Measurements from ENCODE around the gene PER3. TPM values are rescaled to one million over a fixed set of nuclear protein-coding genes. Genes with fewer than 3 reads are reported as not detected.

PER3 gene
- 15.2 and 32.2 TPM in 2 replicates for total RNA-seq (2011; cell fraction: chromatin; rRNA removed; ENCODE audit: low replicate concordance)
- total RNA-seq (2011; cell fraction: nucleolus; rRNA removed): 6.7 and 10.0 TPM in 2 replicates
- total RNA-seq (2011; cell fraction: nucleoplasm; rRNA removed): 16.4 and 18.2 TPM in 2 replicates
- 11.9 and 12.9 TPM in 2 replicates for total RNA-seq (2014; rRNA removed)
- 18.4 and 19.7 TPM in 2 replicates for total RNA-seq (2014; rRNA removed; fragmentation: Illumina TruSeq; extraction: Trizol)
- 14.1 and 14.2 TPM in 2 replicates for total RNA-seq (2015; rRNA removed; fragmentation: Illumina TruSeq; extraction: Trizol)
- 15.7 and 16.8 TPM in 2 replicates for total RNA-seq (2021)
- 18.9 and 22.5 TPM in 2 replicates for polyA plus RNA-seq (2011; rRNA removed)
- 13.3 and 14.8 TPM in 2 replicates for polyA plus RNA-seq (2011; cell fraction: cytosol; rRNA removed)
- 8.9 and 10.3 TPM in 2 replicates for polyA plus RNA-seq (2011; cell fraction: nucleus; rRNA removed)
- 8.3 and 8.9 TPM in 2 replicates for polyA plus RNA-seq (2012)
- polyA plus RNA-seq (2014; fragmentation: Illumina TruSeq; extraction: Trizol): 16.3 and 18.7 TPM in 2 replicates
- 10 to 100 TPM; 12.0 to 14.6 TPM for polyA plus RNA-seq (2014; fragmentation: Nextera tagmentation; extraction: Ambion mirVana)
- 14.0 and 16.5 TPM in 2 replicates for polyA plus RNA-seq (2014; rRNA removed)
- 28.5 and 35.0 TPM in 2 replicates for polyA minus RNA-seq (2011; rRNA and poly(A)+ RNA removed)
- 12.8 and 15.0 TPM in 2 replicates for polyA minus RNA-seq (2011; cell fraction: cytosol; rRNA and poly(A)+ RNA removed)
- 5.7 and 9.9 TPM in 2 replicates for polyA minus RNA-seq (2011; cell fraction: nucleus; rRNA and poly(A)+ RNA removed)
- Bru-seq, nascent RNA: percentile 61 among the genes with signal in this experiment
- percentile 65 among the genes with signal in this experiment for BruChase-seq, experiment 1, labeled RNA remaining after a 2-hour chase
- percentile 68 among the genes with signal in this experiment for BruChase-seq, experiment 2, labeled RNA remaining after a 6-hour chase
- long read RNA-seq, experiment 1, partial matches to known transcripts: 11 of 32 reads
- long read RNA-seq, experiment 1, other reads (novel, unspliced or antisense): 20 of 32 reads
- long read RNA-seq, experiment 2, partial matches to known transcripts: 0 of 13 reads
- long read RNA-seq, experiment 2, other reads (novel, unspliced or antisense): 13 of 13 reads
- long read RNA-seq, experiment 3, partial matches to known transcripts: 1 of 5 reads
- long read RNA-seq, experiment 3, other reads (novel, unspliced or antisense): 4 of 5 reads

- Histone ChIP-seq H3K4me2 (ENCODE audit: insufficient read depth, low read length) (peak within 1 kb of the TSS; percentile 70), H3K4me3 (peak within 1 kb of the TSS; percentile 49), H3K9me1 (ENCODE audit: control insufficient read depth, insufficient read depth, low read length) (no peaks in the 10 kb centered on the region), H3K27me3 (ENCODE audit: control insufficient read depth in 2 of 2, insufficient read depth in 2 of 2, low read length in 2 of 2) (no peaks in the 10 kb centered on the region), H2AFZ (ENCODE audit: low read depth, low read length) (peak within 1 kb of the TSS; percentile 91), H3K79me2 (ENCODE audit: control insufficient read depth, insufficient read depth, low read length) (no peaks in the 10 kb centered on the region), H4K20me1 (replicated peaks; ENCODE audit: control insufficient read depth, insufficient read depth, low read length) (no peaks in the 10 kb centered on the region), H3K27ac (ENCODE audit: extremely low read depth, low read depth, low read length) (peak within 1 kb of the TSS; percentile 63; the same call in 1 of the 3 replicates), H3K36me3 (ENCODE audit: control insufficient read depth, insufficient read depth, low read length) (peaks cover 42% of the 10 kb centered on the region; the same call in 2 of the 3 replicates), H3K4me1 (replicated peaks in 1 of 2; ENCODE audit: control insufficient read depth in 2 of 2, insufficient read depth in 2 of 2, low read length in 2 of 2) (peaks cover 7 to 17% of the 10 kb centered on the region in 2 experiments; a peak in 4 of 5 replicates), H3K9me3 (replicated peaks; ENCODE audit: control insufficient read depth, insufficient read depth, low read depth, low read length) (peaks cover 7% of the 10 kb centered on the region), H3K9ac (ENCODE audit: insufficient read depth in 1 of 2, low read depth in 2 of 2, low read length in 2 of 2) (peak within 1 kb of the TSS; percentile 58 to 82; a peak in 3 of 4 replicates)
- in situ Hi-C loops (cut with MboI): no loop called here
- DNase-seq (ENCODE audit: extremely low read depth in 1 of 4, low spot score in 3 of 4): peak; percentile 97 to 99 (median 98)
- CTCF ChIA-PET (ENCODE audit: low intra/inter-chr PET ratio): no interaction called here
- no TSS peak for BruUV-seq (replicated peaks)
- POLR2A ChIA-PET: interaction anchor here (0.6 kb wide), 1 partner anchor 10 kb away, joined by 3 read pairs; no protein-coding TSS in a partner anchor
- intact Hi-C loops (cut with micrococcal nuclease): no loop called here
- WGBS (ENCODE audit: insufficient coverage, low coverage, missing lambda C conversion rate): 5% methylated on average over 53 of the region's 90 CpGs
- peak; percentile 99 for ATAC-seq
- peak; percentile 82 for FAIRE-seq
- TF ChIP-seq NFATC3 (IDR thresholded peaks at IDR 0.05) (no peak), NCOR1 (IDR thresholded peaks at IDR 0.05) (peak; percentile 54; the same call in 1 of the 2 replicates), JUND (IDR thresholded peaks at IDR 0.05; ENCODE audit: borderline replicate concordance, low read depth, low read length) (peak; percentile 38; the same call in 1 of the 2 replicates), JUND (tag; IDR thresholded peaks at IDR 0.05; ENCODE audit: borderline replicate concordance, low read depth, low read length) (no peak; the same call in 2 of the 3 replicates), CXXC5 (CRISPR knock-in tag; IDR thresholded peaks at IDR 0.05) (peak; percentile 99), ESRRA (IDR thresholded peaks at IDR 0.05; ENCODE audit: borderline replicate concordance, low read depth) (peak; percentile 17; the same call in 1 of the 2 replicates), ZNF282 (CRISPR knock-in tag; IDR thresholded peaks at IDR 0.05) (0 out of 2 replicates have a peak, but pooled peaks have one; percentile 39), ILF3 (IDR thresholded peaks at IDR 0.05; ENCODE audit: borderline replicate concordance) (0 out of 2 replicates have a peak, but pooled peaks have one; percentile 30), EGR1 (conservative IDR thresholded peaks at IDR 0.05) (peak; percentile 35; the same call in 1 of the 2 replicates), RB1 (IDR thresholded peaks at IDR 0.05; ENCODE audit: low read depth) (peak; percentile 82)
- TF ChIP-seq, protein P1, sequence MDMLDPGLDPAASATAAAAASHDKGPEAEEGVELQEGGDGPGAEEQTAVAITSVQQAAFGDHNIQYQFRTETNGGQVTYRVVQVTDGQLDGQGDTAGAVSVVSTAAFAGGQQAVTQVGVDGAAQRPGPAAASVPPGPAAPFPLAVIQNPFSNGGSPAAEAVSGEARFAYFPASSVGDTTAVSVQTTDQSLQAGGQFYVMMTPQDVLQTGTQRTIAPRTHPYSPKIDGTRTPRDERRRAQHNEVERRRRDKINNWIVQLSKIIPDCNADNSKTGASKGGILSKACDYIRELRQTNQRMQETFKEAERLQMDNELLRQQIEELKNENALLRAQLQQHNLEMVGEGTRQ (CRISPR knock-in tag; IDR thresholded peaks at IDR 0.05): peak; percentile 67
- TF ChIP-seq, protein P2, sequence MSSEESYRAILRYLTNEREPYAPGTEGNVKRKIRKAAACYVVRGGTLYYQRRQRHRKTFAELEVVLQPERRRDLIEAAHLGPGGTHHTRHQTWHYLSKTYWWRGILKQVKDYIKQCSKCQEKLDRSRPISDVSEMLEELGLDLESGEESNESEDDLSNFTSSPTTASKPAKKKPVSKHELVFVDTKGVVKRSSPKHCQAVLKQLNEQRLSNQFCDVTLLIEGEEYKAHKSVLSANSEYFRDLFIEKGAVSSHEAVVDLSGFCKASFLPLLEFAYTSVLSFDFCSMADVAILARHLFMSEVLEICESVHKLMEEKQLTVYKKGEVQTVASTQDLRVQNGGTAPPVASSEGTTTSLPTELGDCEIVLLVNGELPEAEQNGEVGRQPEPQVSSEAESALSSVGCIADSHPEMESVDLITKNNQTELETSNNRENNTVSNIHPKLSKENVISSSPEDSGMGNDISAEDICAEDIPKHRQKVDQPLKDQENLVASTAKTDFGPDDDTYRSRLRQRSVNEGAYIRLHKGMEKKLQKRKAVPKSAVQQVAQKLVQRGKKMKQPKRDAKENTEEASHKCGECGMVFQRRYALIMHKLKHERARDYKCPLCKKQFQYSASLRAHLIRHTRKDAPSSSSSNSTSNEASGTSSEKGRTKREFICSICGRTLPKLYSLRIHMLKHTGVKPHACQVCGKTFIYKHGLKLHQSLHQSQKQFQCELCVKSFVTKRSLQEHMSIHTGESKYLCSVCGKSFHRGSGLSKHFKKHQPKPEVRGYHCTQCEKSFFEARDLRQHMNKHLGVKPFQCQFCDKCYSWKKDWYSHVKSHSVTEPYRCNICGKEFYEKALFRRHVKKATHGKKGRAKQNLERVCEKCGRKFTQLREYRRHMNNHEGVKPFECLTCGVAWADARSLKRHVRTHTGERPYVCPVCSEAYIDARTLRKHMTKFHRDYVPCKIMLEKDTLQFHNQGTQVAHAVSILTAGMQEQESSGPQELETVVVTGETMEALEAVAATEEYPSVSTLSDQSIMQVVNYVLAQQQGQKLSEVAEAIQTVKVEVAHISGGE (CRISPR knock-in tag; IDR thresholded peaks at IDR 0.05): 0 out of 6 replicates have a peak, but pooled peaks of 1 of the 3 experiments have one; percentile 45
Measured at GRCh38 chr1:7783826-7784491, at the start of gene PER3. Gene PER3 (plus strand): TSS chr1:7784291. CDS start chr1:7784878, 587 bp downstream.

All from K562 (cell line).